H1 (cell line): ENCODE measurements around the gene FGGY. TPM values are rescaled to one million over a fixed set of nuclear protein-coding genes. Genes with fewer than 3 reads are reported as not detected.

Experiments
- CTCF ChIA-PET: fragments of 300-600 bp; sonication (Branson Sonifier 250); formaldehyde crosslinking; loops from one replicate; lab custom pipeline; 2021; ENCODE audit not compliant: partially characterized antibody; lab: Charles Lee
- POLR2A ChIA-PET: fragments of 300-600 bp; sonication (Branson Sonifier 250); formaldehyde crosslinking; loops from one replicate; lab custom pipeline; 2021; ENCODE audit warnings: inconsistent platforms; ENCODE audit not compliant: partially characterized antibody; lab: Charles Lee
- DNase-seq, 2 experiments: peaks; one replicate each; pipeline versions ENCODE4 v3.0.0 to v3.0.0-alpha.2; 2010 to 2022; ENCODE audit warnings: low spot score in 2 of 2, low read depth in 1 of 2, mixed read lengths in 1 of 2
- FAIRE-seq: peaks from 2 replicates; lab custom pipeline; 2011; peaks lifted over from hg19 to GRCh38; lab: Jason Lieb, UNC
- H2AFZ ChIP-seq: 2 replicates; pipeline ENCODE4 v1.8.1; 2012; ENCODE audit warnings: low read length, inconsistent platforms
- H2AK5ac ChIP-seq: 2 replicates; pipeline ENCODE4 v1.6.1; 2013; ENCODE audit warnings: low read depth, low read length
- H2BK120ac ChIP-seq: replicated peaks from 2 replicates; pipeline ENCODE3; 2013; ENCODE audit warnings: low read depth, low read length, inconsistent platforms
- H2BK12ac ChIP-seq: 2 replicates; pipeline ENCODE4 v1.6.1; 2013; ENCODE audit warnings: low read depth, low read length
- H2BK15ac ChIP-seq: 2 replicates; pipeline ENCODE4 v1.6.1; 2013; ENCODE audit warnings: low read length
- H2BK20ac ChIP-seq: 2 replicates; pipeline ENCODE4 v1.6.1; 2013; ENCODE audit warnings: low read length
- H2BK5ac ChIP-seq: 2 replicates; pipeline ENCODE4 v1.6.1; 2013; ENCODE audit warnings: low read depth, low read length
- H3K14ac ChIP-seq: 2 replicates; pipeline ENCODE4 v1.6.1; 2013; ENCODE audit warnings: inconsistent platforms; ENCODE audit not compliant: insufficient read length
- H3K18ac ChIP-seq: 2 replicates; pipeline ENCODE4 v1.6.1; 2013; ENCODE audit warnings: low read length; ENCODE audit errors: extremely low read depth
- H3K23ac ChIP-seq: 2 replicates; pipeline ENCODE4 v1.6.1; 2013; ENCODE audit warnings: inconsistent platforms; ENCODE audit not compliant: insufficient read length
- H3K23me2 ChIP-seq: 2 replicates; pipeline ENCODE4 v1.6.1; 2013; ENCODE audit warnings: low read depth, low read length
- H3K27ac ChIP-seq: 2 replicates; pipeline ENCODE4 v1.6.1; 2011; ENCODE audit warnings: low read depth, low read length, inconsistent platforms
- H3K27me3 ChIP-seq, 4 experiments: replicated peaks in 1 of 4; 1 replicate in 1 of 4; 2 replicates in 3 of 4; pipeline versions ENCODE4 v1.6.1 to v1.8.1; 2011 to 2013; ENCODE audit warnings: low read length in 3 of 4, mild to moderate bottlenecking in 3 of 4, inconsistent platforms in 2 of 4, mixed read lengths in 2 of 4, moderate library complexity in 1 of 4; ENCODE audit not compliant: control insufficient read depth in 3 of 4, insufficient read depth in 3 of 4; ENCODE audit errors: extremely low read depth in 1 of 4
- H3K36me3 ChIP-seq, 4 experiments: 2 replicates each; pipeline versions ENCODE4 v1.6.1 to v1.8.1; 2011 to 2013; ENCODE audit warnings: mild to moderate bottlenecking in 4 of 4, low read length in 3 of 4, moderate library complexity in 2 of 4, control low read depth in 1 of 4, inconsistent platforms in 1 of 4; ENCODE audit not compliant: insufficient read depth in 4 of 4, control insufficient read depth in 2 of 4
- H3K4ac ChIP-seq: replicated peaks from 2 replicates; pipeline ENCODE3; 2013; ENCODE audit warnings: low read length, low read depth, mixed read lengths, inconsistent platforms; ENCODE audit not compliant: insufficient read length
- H3K4me1 ChIP-seq, 4 experiments: replicated peaks in 1 of 4; 1 replicate in 1 of 4; 2 replicates in 3 of 4; pipeline versions ENCODE4 v1.6.1 to v1.8.1; 2011 to 2013; ENCODE audit warnings: low read length in 3 of 4, inconsistent platforms in 2 of 4, mixed read lengths in 1 of 4; ENCODE audit not compliant: insufficient read depth in 4 of 4, control insufficient read depth in 3 of 4
- H3K4me2 ChIP-seq, 2 experiments: 2 replicates each; pipeline versions ENCODE4 v1.6.1 to v1.8.1; 2011 to 2013; ENCODE audit warnings: low read depth in 2 of 2, low read length in 2 of 2, control low read depth in 1 of 2, inconsistent platforms in 1 of 2, mild to moderate bottlenecking in 1 of 2; ENCODE audit not compliant: insufficient read depth in 1 of 2
- H3K4me3 ChIP-seq, 4 experiments: fragments of 200-600, 300-600 bp in 1 of 4; sonication (generic), shearing (Covaris generic), sonication (Bioruptor Twin) in 1 of 4; 2 replicates each; pipeline versions ENCODE4 v1.5.1 to v1.8.1; 2011 to 2016; ENCODE audit warnings: low read length in 4 of 4, low read depth in 3 of 4, control low read depth in 2 of 4, inconsistent platforms in 2 of 4, mild to moderate bottlenecking in 2 of 4, mixed read lengths in 1 of 4, moderate library complexity in 1 of 4; ENCODE audit not compliant: insufficient read depth in 2 of 4; ENCODE audit errors: extremely low read depth in 1 of 4
- H3K56ac ChIP-seq: replicated peaks from 2 replicates; pipeline ENCODE3; 2013; ENCODE audit warnings: low read depth, mild to moderate bottlenecking, mixed read lengths, low read length, inconsistent platforms; ENCODE audit not compliant: insufficient read length
- H3K79me1 ChIP-seq: 2 replicates; pipeline ENCODE4 v1.6.1; 2013; ENCODE audit warnings: low read depth, low read length, control low read depth
- H3K79me2 ChIP-seq, 2 experiments: 2 replicates each; pipeline versions ENCODE4 v1.6.1 to v1.8.1; 2012 to 2013; ENCODE audit warnings: low read length in 2 of 2, mild to moderate bottlenecking in 2 of 2, inconsistent platforms in 1 of 2; ENCODE audit not compliant: insufficient read depth in 2 of 2, control insufficient read depth in 1 of 2
- H3K9ac ChIP-seq, 4 experiments: replicated peaks in 1 of 4; 1 replicate in 1 of 4; 2 replicates in 3 of 4; pipeline versions ENCODE4 v1.6.1 to v1.8.1; 2011 to 2013; ENCODE audit warnings: low read depth in 3 of 4, low read length in 3 of 4, control low read depth in 2 of 4, mild to moderate bottlenecking in 2 of 4, moderate library complexity in 2 of 4, inconsistent platforms in 1 of 4; ENCODE audit errors: extremely low read depth in 1 of 4
- H3K9me3 ChIP-seq, 2 experiments: 2 replicates each; pipeline versions ENCODE4 v1.6.1 to v1.8.1; 2012 to 2013; ENCODE audit warnings: mild to moderate bottlenecking in 2 of 2, moderate library complexity in 2 of 2, control low read depth in 1 of 2, inconsistent platforms in 1 of 2, low read depth in 1 of 2, low read length in 1 of 2, mixed read lengths in 1 of 2; ENCODE audit not compliant: insufficient read depth in 2 of 2
- H4K20me1 ChIP-seq, 2 experiments: replicated peaks in 1 of 2; 2 replicates each; pipeline versions ENCODE3 to v1.8.1; 2011 to 2013; ENCODE audit warnings: inconsistent platforms in 2 of 2, low read length in 2 of 2, mild to moderate bottlenecking in 1 of 2; ENCODE audit not compliant: insufficient read depth in 2 of 2, control insufficient read depth in 1 of 2
- H4K5ac ChIP-seq: 2 replicates; pipeline ENCODE4 v1.6.1; 2013; ENCODE audit warnings: low read length, low read depth, mixed read lengths, inconsistent platforms; ENCODE audit not compliant: insufficient read length
- H4K8ac ChIP-seq: 2 replicates; pipeline ENCODE4 v1.8.0; 2013; ENCODE audit warnings: mild to moderate bottlenecking, moderate library complexity, low read length, inconsistent platforms; ENCODE audit not compliant: insufficient read depth; ENCODE audit errors: extremely low read depth
- H4K91ac ChIP-seq: replicated peaks from 2 replicates; pipeline ENCODE3; 2013; ENCODE audit warnings: low read length, mixed read lengths, inconsistent platforms; ENCODE audit not compliant: insufficient read length
- ASH2L ChIP-seq: fragments of 200-600, 300-600 bp; sonication (generic); IDR thresholded peaks from one replicate; pipeline ENCODE4 v1.7.1; 2017; ENCODE audit warnings: low read length
- CHD2 ChIP-seq: IDR thresholded peaks from 2 replicates; pipeline ENCODE4 v1.6.1; 2012; ENCODE audit warnings: low read length, improper control_type of control experiment
- CTCF ChIP-seq, 3 experiments: IDR thresholded peaks; 1 replicate in 2 of 3; 2 replicates in 1 of 3; pipeline versions ENCODE4 v1.5.1 to v1.6.1; 2011; ENCODE audit warnings: low read length in 3 of 3, mild to moderate bottlenecking in 3 of 3, inconsistent platforms in 2 of 3, low read depth in 1 of 3, moderate library complexity in 1 of 3; ENCODE audit not compliant: insufficient read depth in 1 of 3; ENCODE audit errors: control extremely low read depth in 1 of 3
- EZH2 ChIP-seq: fragments of 200-600 bp; sonication (generic); IDR thresholded peaks from 2 replicates; pipeline ENCODE4 v1.7.1; 2012; ENCODE audit warnings: low read depth, mild to moderate bottlenecking, moderate library complexity, low read length, inconsistent platforms; ENCODE audit not compliant: severe bottlenecking
- GTF2F1 ChIP-seq: IDR thresholded peaks from 2 replicates; pipeline ENCODE4 v1.6.1; 2012; ENCODE audit warnings: low read depth, low read length, improper control_type of control experiment, borderline replicate concordance
- HDAC2 ChIP-seq, 2 experiments: fragments of 300-600 bp in 1 of 2; sonication (generic) in 1 of 2; IDR thresholded peaks; 2 replicates each; pipeline ENCODE4 v1.6.1; 2011 to 2012; ENCODE audit warnings: low read depth in 2 of 2, low read length in 2 of 2, mild to moderate bottlenecking in 2 of 2, moderate library complexity in 2 of 2, borderline replicate concordance in 1 of 2, inconsistent platforms in 1 of 2
- KDM5A ChIP-seq: fragments of 200-600 bp; IDR thresholded peaks from 2 replicates; pipeline ENCODE4 v1.7.1; 2012; ENCODE audit warnings: mild to moderate bottlenecking, low read length, inconsistent platforms, mixed read lengths
- SRF ChIP-seq: IDR thresholded peaks from 2 replicates; pipeline ENCODE4 v1.6.1; 2011; ENCODE audit warnings: mild to moderate bottlenecking, low read depth, low read length, moderate library complexity
- TAF7 ChIP-seq: optimal IDR thresholded peaks from 2 replicates; pipeline ENCODE3; 2011; ENCODE audit warnings: low read depth, mild to moderate bottlenecking, inconsistent platforms, low read length, moderate library complexity, borderline replicate concordance
- TCF12 ChIP-seq: IDR thresholded peaks from 2 replicates; pipeline ENCODE4 v1.6.1; 2011; ENCODE audit warnings: low read depth, mild to moderate bottlenecking, low read length
- polyA plus RNA-seq, 7 experiments: library from polyadenylated mRNA; depleted of rRNA in 3 of 7; stranded (reverse) in 5 of 7; unstranded in 2 of 7; fragments of >200 nt in 5 of 7; fragments of 200-250 nt in 2 of 7; gene quantifications; 1 replicate in 5 of 7; 2 replicates in 1 of 7; 4 replicates in 1 of 7; pipeline versions ENCODE4 v1.2.1 to v1.2.3, GENCODE V29; 2011 to 2013; ENCODE audit warnings: missing spikeins in 2 of 7, mixed read lengths in 2 of 7
- total RNA-seq: library from RNA; stranded (reverse); fragmentation: NEBNext Ultra II Directional; extraction: Animal tissue kit (Norgen Biotek cat#: 25700); gene quantifications from 2 replicates; pipeline ENCODE4 v1.2.1, GENCODE V29; 2021

Gene FGGY
- total and polyA plus RNA-seq, 2 of the 8 experiments (the other 6 are each of a cell fraction or from before 2014, with no cell fraction given) = 10.3 to 12.5 TPM

- Histone ChIP-seq H2BK120ac (no peak overlapping the region), H3K79me1 (no peaks in the 10 kb centered on the region), H2BK20ac (no peak overlapping the region), H3K18ac (no peak overlapping the region), H3K9me3 (no peaks in the 10 kb centered on the region; a peak in 1 of 4 replicates), H4K8ac (no peak overlapping the region), H3K27me3 (no peaks in the 10 kb centered on the region), H3K36me3 (no peaks in the 10 kb centered on the region), H4K91ac (no peak overlapping the region), H3K27ac (no peak overlapping the region), H3K56ac (no peak overlapping the region), H2BK12ac (no peak overlapping the region), H2AFZ (no peak overlapping the region), H3K23me2 (no peaks in the 10 kb centered on the region), H3K9ac (no peak overlapping the region), H3K14ac (no peak overlapping the region), H3K4me1 (no peaks in the 10 kb centered on the region; a peak in 1 of 7 replicates), H2AK5ac (no peak overlapping the region), H3K4me3 (no peak overlapping the region), H2BK5ac (no peak overlapping the region), H3K79me2 (no peaks in the 10 kb centered on the region), H3K23ac (no peak overlapping the region), H3K4me2 (no peak overlapping the region), H4K20me1 (no peaks in the 10 kb centered on the region), H4K5ac (no peak overlapping the region), H3K4ac (no peak overlapping the region), H2BK15ac (no peak overlapping the region)
- TF ChIP-seq TCF12 (no peak), TAF7 (no peak), SRF (no peak), CTCF (IDR thresholded peaks at IDR 0.05; ENCODE audit: control extremely low read depth in 1 of 3, insufficient read depth in 1 of 3, low read depth in 1 of 3, low read length in 3 of 3) (no peak), CHD2 (no peak), GTF2F1 (no peak), EZH2 (no peak), ASH2L (no peak), HDAC2 (IDR thresholded peaks at IDR 0.05; ENCODE audit: borderline replicate concordance in 1 of 2, low read depth in 2 of 2, low read length in 2 of 2) (no peak), KDM5A (no peak)
- FAIRE-seq (no peak), DNase-seq (no peak)
- ChIA-PET POLR2A (no interaction called here), CTCF (interaction anchor here (0.7 kb wide), 1 partner anchor 227 kb away, joined by 3 read pairs; no protein-coding TSS in a partner anchor)
Observed at GRCh38 chr1:59532102-59532501, 235.2 kb downstream of the FGGY start.
